A549 (cell line): ENCODE results near the gene CEACAM16. TPM values are rescaled to one million over a fixed set of nuclear protein-coding genes. Genes with fewer than 3 reads are reported as not detected.

Experiments used
- ATOH8 ChIP-seq: fragments of 250-450 bp; sonication (Bioruptor Pico); IDR thresholded peaks from 2 replicates; pipeline ENCODE4 v1.5.0; 2020; ENCODE audit warnings: low read depth, mild to moderate bottlenecking, moderate library complexity
- CBX2 ChIP-seq: fragments of 200-600 bp; sonication (generic); IDR thresholded peaks from 2 replicates; pipeline ENCODE4 v1.6.1; 2016; ENCODE audit warnings: low read depth, mild to moderate bottlenecking, borderline replicate concordance
- CHD4 ChIP-seq: fragments of 200-600 bp; sonication (generic); IDR thresholded peaks from 2 replicates; pipeline ENCODE4 v1.6.1; 2016; ENCODE audit warnings: antibody characterized with exemption, mild to moderate bottlenecking, borderline replicate concordance
- CTCF ChIP-seq: fragments of >200 bp; sonication (Bioruptor Twin); formaldehyde crosslinking; IDR thresholded peaks from 3 replicates; pipeline ENCODE4 v1.5.1; 2016
- ELK1 ChIP-seq: fragments of 150-350 bp; IDR thresholded peaks from 2 replicates; pipeline ENCODE4 v1.6.1; 2014; ENCODE audit warnings: low read depth, mild to moderate bottlenecking, low read length
- FOSB ChIP-seq: fragments of 250-450 bp; sonication (Bioruptor Pico); IDR thresholded peaks from 2 replicates; pipeline ENCODE4 v1.5.0; 2020; ENCODE audit warnings: mild to moderate bottlenecking, moderate library complexity
- FOSL2 ChIP-seq, 2 experiments: fragments of 450-650 bp in 1 of 2; fragments of >200 bp in 1 of 2; sonication (Bioruptor Twin) in 1 of 2; formaldehyde crosslinking; IDR thresholded peaks; 2 replicates each; pipeline versions ENCODE4 v1.5.0 to v1.6.1; 2016 to 2020; ENCODE audit warnings: mild to moderate bottlenecking in 1 of 2, moderate library complexity in 1 of 2
- GATA3 ChIP-seq: IDR thresholded peaks from 2 replicates; pipeline ENCODE4 v1.6.1; 2012; ENCODE audit warnings: borderline replicate concordance
- HOXA7 ChIP-seq: fragments of 250-450 bp; sonication (Bioruptor Pico); IDR thresholded peaks from 2 replicates; pipeline ENCODE4 v1.5.0; 2020; ENCODE audit warnings: mild to moderate bottlenecking, moderate library complexity
- JUN ChIP-seq, 2 experiments: fragments of >200 bp; sonication (Bioruptor Twin); formaldehyde crosslinking; IDR thresholded peaks; 2 replicates in 1 of 2; 3 replicates in 1 of 2; pipeline ENCODE4 v1.6.1; 2016 to 2017
- JUNB ChIP-seq: fragments of >200 bp; sonication (Bioruptor Twin); formaldehyde crosslinking; IDR thresholded peaks from 2 replicates; pipeline ENCODE4 v1.6.1; 2016
- MAFK ChIP-seq: fragments of 450-650 bp; IDR thresholded peaks from 2 replicates; pipeline ENCODE4 v1.6.1; 2014; ENCODE audit not compliant: partially characterized antibody
- MAX ChIP-seq: IDR thresholded peaks from 2 replicates; pipeline ENCODE4 v1.6.1; 2012
- MYC ChIP-seq: IDR thresholded peaks from 2 replicates; pipeline ENCODE4 v1.6.1; 2012; ENCODE audit warnings: mild to moderate bottlenecking, inconsistent platforms, low read length, improper control_type of control experiment, borderline replicate concordance
- POLR2A ChIP-seq: IDR thresholded peaks from 2 replicates; pipeline ENCODE4 v1.6.1; 2012; ENCODE audit warnings: mild to moderate bottlenecking, low read length
- POLR2AphosphoS2 ChIP-seq: conservative IDR thresholded peaks from 2 replicates; pipeline ENCODE4 v1.6.1; 2012; ENCODE audit warnings: low read length, improper control_type of control experiment, inconsistent platforms
- RAD21 ChIP-seq, 2 experiments: fragments of >200 bp in 1 of 2; sonication (Bioruptor Twin) in 1 of 2; formaldehyde crosslinking in 1 of 2; IDR thresholded peaks in 1 of 2; conservative IDR thresholded peaks in 1 of 2; 2 replicates in 1 of 2; 3 replicates in 1 of 2; pipeline ENCODE4 v1.6.1; 2012 to 2018; ENCODE audit warnings: inconsistent platforms in 1 of 2
- RARB ChIP-seq: fragments of 250-450 bp; sonication (Bioruptor Pico); IDR thresholded peaks from 2 replicates; pipeline ENCODE4 v1.8.0; 2021; ENCODE audit warnings: mild to moderate bottlenecking, moderate library complexity
- RNF2 ChIP-seq: fragments of 200-600 bp; sonication (generic); IDR thresholded peaks from 2 replicates; pipeline ENCODE4 v1.6.1; 2016; ENCODE audit warnings: low read depth, mild to moderate bottlenecking, antibody characterized with exemption, moderate library complexity, borderline replicate concordance
- TFCP2L1 ChIP-seq: fragments of 250-450 bp; sonication (Bioruptor Pico); IDR thresholded peaks from 2 replicates; pipeline ENCODE4 v1.5.0; 2021; ENCODE audit warnings: mild to moderate bottlenecking
- USF2 ChIP-seq: fragments of 450-650 bp; IDR thresholded peaks from 2 replicates; pipeline ENCODE4 v1.6.1; 2014; ENCODE audit warnings: antibody characterized with exemption
- ZC3H11A ChIP-seq: fragments of 450-650 bp; IDR thresholded peaks from 2 replicates; pipeline ENCODE4 v1.6.1; 2014; ENCODE audit warnings: antibody characterized with exemption, mild to moderate bottlenecking
- ZFP36 ChIP-seq: fragments of 450-650 bp; IDR thresholded peaks from 2 replicates; pipeline ENCODE4 v1.6.1; 2014; ENCODE audit warnings: borderline replicate concordance; ENCODE audit not compliant: partially characterized antibody
- ZNF302 ChIP-seq: fragments of 250-450 bp; sonication (Bioruptor Pico); IDR thresholded peaks from 2 replicates; pipeline ENCODE4 v1.9.0; 2021; ENCODE audit warnings: inconsistent platforms, mild to moderate bottlenecking, moderate library complexity
- ZSCAN20 ChIP-seq: fragments of 250-450 bp; sonication (Bioruptor Pico); IDR thresholded peaks from 2 replicates; pipeline ENCODE4 v1.8.0; 2022; ENCODE audit warnings: mild to moderate bottlenecking, moderate library complexity
- polyA plus RNA-seq, 4 experiments: library from polyadenylated mRNA; depleted of rRNA in 3 of 4; stranded (reverse); fragments of >200 nt; fragmentation: RNase III in 1 of 4; extraction: RNeasy Plus Mini Kit Qiagen cat#74134 plus additional on column Dnase treatment in 1 of 4; gene quantifications; 2 replicates in 3 of 4; 3 replicates in 1 of 4; pipeline ENCODE4 v1.2.3, GENCODE V29; 2011 to 2017

The CEACAM16 gene
- polyA plus RNA-seq, 2 of the 4 experiments (the other 2 are of a cell fraction): not detected

- TF ChIP-seq CTCF (no peak), RARB (CRISPR knock-in tag) (0 out of 2 replicates have a peak, but pooled peaks have one; percentile 37), GATA3 (peak; percentile 34), CBX2 (no peak), MAFK (no peak), USF2 (peak; percentile 39; the same call in 1 of the 2 replicates), CHD4 (no peak), FOSL2 (IDR thresholded peaks at IDR 0.05) (no peak), FOSL2 (CRISPR knock-in tag; IDR thresholded peaks at IDR 0.05) (no peak), ZFP36 (peak; percentile 87), POLR2A (no peak), ZC3H11A (no peak), MYC (no peak; the same call in 1 of the 2 replicates), ELK1 (no peak), POLR2AphosphoS2 (no peak; the same call in 1 of the 2 replicates), RNF2 (no peak), ZNF302 (CRISPR knock-in tag) (no peak), HOXA7 (CRISPR knock-in tag) (peak; percentile 52; the same call in 1 of the 2 replicates), ZSCAN20 (CRISPR knock-in tag) (no peak), JUNB (no peak), MAX (peak; percentile 84; the same call in 1 of the 2 replicates), RAD21 (conservative IDR thresholded peaks at IDR 0.05 in 1 of 2, IDR thresholded peaks at IDR 0.05 in 1 of 2) (no peak; a peak in 1 of 5 replicates), ATOH8 (CRISPR knock-in tag) (no peak), FOSB (CRISPR knock-in tag) (peak; percentile 73; the same call in 1 of the 2 replicates), JUN (IDR thresholded peaks at IDR 0.05) (no peak; a peak in 2 of 5 replicates), TFCP2L1 (peak; percentile 93)
These were observed 48.9 kb downstream of the CEACAM16 start (continued) for GRCh38 chr19:44747739-44748425.
